ENCODE data around the gene USP22. TPM values are rescaled to one million over a fixed set of nuclear protein-coding genes. Genes with fewer than 3 reads are reported as not detected.

The USP22 gene
- total and polyA plus RNA-seq, 7 donors: 46.4 to 287 (median 150) TPM

DNA sequence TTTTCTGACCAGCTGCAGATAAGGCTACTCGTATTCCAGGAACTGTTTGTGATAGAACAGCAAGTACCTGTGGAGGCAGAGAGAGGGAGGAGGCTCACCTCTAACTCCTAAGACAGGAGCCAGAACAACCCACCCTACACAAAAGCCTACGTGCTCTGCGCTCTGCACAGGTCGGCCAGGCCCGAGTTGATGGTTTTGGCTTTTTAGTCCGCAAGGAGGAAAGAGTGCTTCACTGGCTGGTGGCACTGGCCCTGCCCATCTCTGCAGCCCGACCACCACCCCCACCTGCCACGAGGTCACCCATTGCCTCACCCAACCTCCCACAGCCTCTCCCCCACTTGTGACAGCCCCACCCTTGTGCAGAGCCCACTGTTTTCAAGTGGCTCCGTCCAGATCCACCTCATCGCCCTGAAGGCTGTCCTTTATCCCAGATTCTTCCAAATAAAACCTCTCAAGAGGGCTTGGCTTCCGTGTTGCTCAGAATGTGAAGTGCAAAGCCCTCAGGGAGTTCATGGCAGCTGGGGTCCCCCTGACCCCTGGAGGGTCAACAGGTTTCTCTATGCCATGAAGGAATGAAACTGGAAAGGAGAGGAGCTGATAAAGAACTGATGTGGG, 39.7 kb downstream of the USP22 start:
- H3K36me3 ChIP-seq (ENCODE audit: insufficient read depth in 1 of 2, low read depth in 1 of 2): peaks cover 20 to 79% of the 10 kb centered on the region in 2 donors
- ATAC-seq (no peak), DNase-seq (peak in 1 of 2 donors; percentile 33)
- 75 to 83% (median 79%) methylated on average over 11 of the region's 11 CpGs for WGBS, 3 donors
- intact Hi-C loops (cut with DNase I): loop anchor here in 1 of 2 donors (10.0 kb wide), 1 partner anchor 392 kb away; no protein-coding TSS in a partner anchor
- peaks cover 25% of the 10 kb centered on the region for H3K4me1 ChIP-seq
- H3K27me3 ChIP-seq (ENCODE audit: insufficient read depth in 3 of 3, low read length in 2 of 3): no peaks in the 10 kb centered on the region
- H3K27ac ChIP-seq: no peak overlapping the region
- TF ChIP-seq, protein P1, sequence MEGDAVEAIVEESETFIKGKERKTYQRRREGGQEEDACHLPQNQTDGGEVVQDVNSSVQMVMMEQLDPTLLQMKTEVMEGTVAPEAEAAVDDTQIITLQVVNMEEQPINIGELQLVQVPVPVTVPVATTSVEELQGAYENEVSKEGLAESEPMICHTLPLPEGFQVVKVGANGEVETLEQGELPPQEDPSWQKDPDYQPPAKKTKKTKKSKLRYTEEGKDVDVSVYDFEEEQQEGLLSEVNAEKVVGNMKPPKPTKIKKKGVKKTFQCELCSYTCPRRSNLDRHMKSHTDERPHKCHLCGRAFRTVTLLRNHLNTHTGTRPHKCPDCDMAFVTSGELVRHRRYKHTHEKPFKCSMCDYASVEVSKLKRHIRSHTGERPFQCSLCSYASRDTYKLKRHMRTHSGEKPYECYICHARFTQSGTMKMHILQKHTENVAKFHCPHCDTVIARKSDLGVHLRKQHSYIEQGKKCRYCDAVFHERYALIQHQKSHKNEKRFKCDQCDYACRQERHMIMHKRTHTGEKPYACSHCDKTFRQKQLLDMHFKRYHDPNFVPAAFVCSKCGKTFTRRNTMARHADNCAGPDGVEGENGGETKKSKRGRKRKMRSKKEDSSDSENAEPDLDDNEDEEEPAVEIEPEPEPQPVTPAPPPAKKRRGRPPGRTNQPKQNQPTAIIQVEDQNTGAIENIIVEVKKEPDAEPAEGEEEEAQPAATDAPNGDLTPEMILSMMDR (IDR thresholded peaks at IDR 0.05): no peak
- no peaks in the 10 kb centered on the region for H3K9me3 ChIP-seq
- no peak overlapping the region for H3K4me3 ChIP-seq

- Histone ChIP-seq H3K4me3 (no peak overlapping the region), H3K36me3 (ENCODE audit: insufficient read depth in 1 of 2, low read depth in 1 of 2) (peaks cover 20 to 72% of the 10 kb centered on the region in 2 donors), H3K27me3 (ENCODE audit: insufficient read depth in 3 of 3, low read length in 2 of 3) (no peaks in the 10 kb centered on the region), H3K27ac (no peak overlapping the region), H3K4me1 (peaks cover 25% of the 10 kb centered on the region), H3K9me3 (no peaks in the 10 kb centered on the region)
- WGBS, 3 donors: 83 to 89% (median 86%) methylated on average over 26 of the region's 26 CpGs
- intact Hi-C loops (cut with DNase I): loop anchor here in 1 of 2 donors (10.0 kb wide), 1 partner anchor 392 kb away; no protein-coding TSS in a partner anchor
- TF ChIP-seq, protein P1 (IDR thresholded peaks at IDR 0.05): no peak
- DNase-seq (peak; percentile 1 to 47), ATAC-seq (no peak)
Observed at GRCh38 chr17:21002309-21003006, 40.4 kb downstream of the USP22 start.

GRCh38 chr17:21001813-21002221, 41.0 kb downstream of the USP22 start:
- H3K4me1 ChIP-seq: peaks cover 25% of the 10 kb centered on the region
- ATAC-seq: no peak
- no peaks in the 10 kb centered on the region for H3K9me3 ChIP-seq
- H3K27me3 ChIP-seq (ENCODE audit: insufficient read depth in 3 of 3, low read length in 2 of 3): no peaks in the 10 kb centered on the region
- WGBS, 3 donors: 60 to 68% (median 62%) methylated on average over 12 of the region's 12 CpGs
- peak; percentile 4 to 51 for DNase-seq
- H3K36me3 ChIP-seq (ENCODE audit: insufficient read depth in 1 of 2, low read depth in 1 of 2): peaks cover 18 to 66% of the 10 kb centered on the region in 2 donors
- intact Hi-C loops (cut with DNase I): loop anchor here in 1 of 2 donors (2.0 to 10.0 kb wide), 2 partner anchors 19 to 393 kb away; no protein-coding TSS in a partner anchor
- TF ChIP-seq, protein P1 (IDR thresholded peaks at IDR 0.05): no peak
- peak overlapping the region; percentile 33 for H3K27ac ChIP-seq
- H3K4me3 ChIP-seq: no peak overlapping the region

DNA sequence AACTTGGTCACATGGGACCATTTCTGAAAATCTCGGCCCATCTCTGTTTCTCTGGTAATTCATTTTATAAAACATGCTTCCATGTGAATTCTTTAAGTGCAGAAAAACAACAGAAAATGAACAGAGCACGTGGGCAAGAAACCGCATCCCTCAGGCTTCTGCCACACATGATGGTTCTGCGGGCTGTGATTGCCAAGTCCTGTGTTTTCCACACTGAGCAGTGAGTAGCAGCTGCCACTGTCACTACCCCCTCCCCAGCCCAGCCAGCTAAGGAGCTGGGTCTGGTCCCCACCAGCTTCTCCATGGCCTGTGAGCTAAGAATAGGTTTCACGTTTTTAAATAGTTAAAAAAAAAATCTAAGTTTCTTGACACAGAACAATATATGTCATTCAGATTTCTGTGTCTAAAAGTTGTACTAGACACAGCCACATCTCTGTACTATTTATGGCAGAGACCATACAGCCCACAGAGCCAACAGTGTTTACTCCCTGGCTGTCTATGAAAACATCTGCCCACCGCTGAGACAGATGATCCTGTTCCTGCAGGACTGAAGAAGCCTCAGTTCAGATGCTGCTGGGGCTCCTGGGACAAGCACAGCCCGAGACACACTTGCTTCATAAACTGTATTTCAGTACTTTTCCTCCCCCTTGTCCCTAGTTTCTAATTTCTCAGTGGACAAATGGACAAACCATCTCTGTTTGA, 41.5 kb downstream of the USP22 start:
- WGBS, 3 donors: 30 to 58% (median 33%) methylated on average over 7 of the region's 7 CpGs
- peak in 1 of 2 donors; percentile 4 for DNase-seq
- Histone ChIP-seq H3K36me3 (ENCODE audit: insufficient read depth in 1 of 2, low read depth in 1 of 2) (peaks cover 18 to 60% of the 10 kb centered on the region in 2 donors), H3K4me3 (no peak overlapping the region), H3K4me1 (peaks cover 25% of the 10 kb centered on the region), H3K27ac (peak overlapping the region; percentile 33), H3K9me3 (no peaks in the 10 kb centered on the region), H3K27me3 (ENCODE audit: insufficient read depth in 3 of 3, low read length in 2 of 3) (no peaks in the 10 kb centered on the region)
- intact Hi-C loops (cut with DNase I): loop anchor here in 1 of 2 donors (2.0 to 10.0 kb wide), 2 partner anchors 20 to 394 kb away; no protein-coding TSS in a partner anchor
- TF ChIP-seq, protein P1 (IDR thresholded peaks at IDR 0.05): no peak
- peak in 3 of 4 donors; percentile 19 to 44 (median 43) for ATAC-seq

All from psoas muscle (tissue), 8 donors.